ENCODE measurements around the gene SGCB.

Gene SGCB

DNA sequence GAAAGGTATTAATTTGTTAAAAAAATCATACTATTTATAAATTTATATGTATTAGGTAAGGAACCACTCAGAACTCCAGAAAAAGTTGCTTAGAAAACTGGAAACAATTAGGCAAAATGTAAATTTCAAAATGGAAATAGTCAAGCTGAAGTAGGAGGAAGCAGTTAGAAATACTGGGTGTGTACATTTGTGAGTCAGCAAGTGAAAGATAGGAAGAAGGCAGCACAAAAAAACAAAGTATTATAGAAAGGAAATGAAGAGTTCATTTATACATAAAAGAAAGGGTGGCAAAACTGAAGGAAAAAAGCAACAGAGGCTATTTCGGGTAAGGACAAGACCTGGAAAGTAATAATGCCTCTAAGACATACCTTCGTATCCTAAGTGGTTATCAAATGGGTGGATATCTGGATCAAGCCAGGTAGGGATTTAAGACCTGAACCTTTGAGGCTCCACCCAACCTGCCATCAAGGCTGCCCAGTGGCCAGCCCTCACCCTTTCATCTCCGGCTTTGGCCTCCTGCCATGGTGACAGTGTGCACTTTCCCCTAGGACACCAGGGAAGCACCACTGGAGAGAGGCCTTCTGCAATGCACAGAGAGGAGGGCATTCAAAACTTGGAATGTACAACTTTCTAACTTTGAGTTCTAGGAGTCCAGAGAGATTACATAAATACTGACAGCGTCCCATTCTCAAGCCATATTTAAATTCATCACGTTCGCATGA, 18.0 kb downstream of the SGCB start, which contains the start of gene LRRC66:
Gene LRRC66 (minus strand): TSS at position 428 of the 722 bp plus-strand sequence. CDS start 2,750 bp downstream, outside the sequence.
- DNase-seq: no peak

GRCh38 chr4:52017814-52018213, 20.3 kb downstream of the SGCB start:
- no peak for DNase-seq

DNA sequence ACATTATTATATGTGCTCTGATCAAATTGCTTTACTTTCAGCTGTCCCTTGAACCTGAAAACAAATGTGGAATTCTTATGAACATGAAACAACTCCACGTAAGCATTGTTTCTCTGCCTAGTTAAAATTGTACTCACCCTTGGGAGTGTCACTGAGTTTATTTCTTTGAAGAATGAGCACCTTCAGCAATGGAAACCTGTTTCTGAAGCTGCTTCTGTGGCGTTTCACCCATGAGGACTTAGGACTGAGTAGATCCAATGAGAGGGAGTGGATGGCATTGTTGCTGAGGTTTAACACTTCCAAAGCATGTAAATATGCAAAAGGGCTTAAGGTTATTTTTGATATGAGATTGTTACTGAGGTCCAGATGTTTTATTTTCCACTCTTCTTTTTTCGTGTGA, 21.1 kb downstream of the SGCB start:
- DNase-seq: no peak

GRCh38 chr4:52015366-52015765, 22.7 kb downstream of the SGCB start:
- peak in 1 of 2 experiments; percentile 0 for DNase-seq

- DNase-seq: no peak
These were observed 23.2 kb downstream of the SGCB start for GRCh38 chr4:52014903-52015302.

GRCh38 chr4:52012651-52013050, 25.4 kb downstream of the SGCB start:
- no peak for DNase-seq

- no peak for DNase-seq
These were observed 27.1 kb downstream of the SGCB start for GRCh38 chr4:52010986-52011385.

GRCh38 chr4:52006887-52007286, 31.2 kb downstream of the SGCB start:
- no peak for DNase-seq

DNA sequence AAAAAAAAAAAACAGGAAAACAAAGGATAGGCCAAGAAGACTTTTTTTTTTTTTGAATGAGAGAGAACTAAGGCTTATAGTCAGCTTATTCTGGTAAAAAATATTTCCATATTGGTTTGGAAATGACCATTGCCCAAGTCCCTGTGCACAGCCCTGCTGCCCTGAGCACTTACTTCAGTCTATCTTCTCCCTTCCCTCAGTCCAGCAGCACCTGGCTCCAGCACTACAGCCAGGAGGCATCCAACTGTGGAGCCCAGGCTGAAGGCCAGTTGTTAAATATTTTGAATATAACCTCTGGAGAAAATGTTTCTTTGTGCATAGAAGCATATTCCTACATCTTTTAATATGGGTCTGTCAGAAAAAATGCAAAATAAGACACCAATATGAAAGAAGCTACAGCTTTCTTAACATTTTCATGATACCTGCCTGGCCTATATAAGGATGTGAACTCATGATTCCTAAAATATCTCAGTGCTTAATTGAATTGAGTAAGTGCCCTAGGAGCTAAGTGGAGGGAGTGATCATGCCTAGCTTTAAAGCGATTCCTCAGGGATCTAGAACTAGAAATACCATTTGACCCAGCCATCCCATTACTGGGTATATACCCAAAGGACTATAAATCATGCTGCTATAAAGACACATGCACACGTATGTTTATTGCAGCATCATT, 32.4 kb downstream of the SGCB start:
- DNase-seq: no peak

GRCh38 chr4:52004414-52004813, 33.7 kb downstream of the SGCB start:
- DNase-seq: no peak

DNA sequence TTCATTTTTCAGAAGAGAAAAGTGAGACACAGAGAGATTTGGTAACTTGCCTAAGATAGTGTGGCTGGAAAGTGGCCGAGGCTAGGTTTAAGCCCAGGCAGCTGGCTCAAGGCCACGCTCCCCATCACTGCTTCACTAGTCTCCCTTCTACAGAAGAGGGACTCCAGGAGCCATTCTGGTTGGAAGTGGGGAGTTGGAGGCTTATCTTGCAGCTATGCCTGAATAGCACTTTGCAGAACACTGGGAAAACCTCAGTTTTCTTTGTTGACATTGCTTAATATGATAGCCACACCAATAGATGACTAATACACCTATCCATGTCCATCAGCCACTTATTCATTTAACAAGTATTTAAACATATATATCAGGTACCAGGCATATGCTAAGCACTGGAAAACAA, 36.5 kb downstream of the SGCB start:
- no peak for DNase-seq

DNA sequence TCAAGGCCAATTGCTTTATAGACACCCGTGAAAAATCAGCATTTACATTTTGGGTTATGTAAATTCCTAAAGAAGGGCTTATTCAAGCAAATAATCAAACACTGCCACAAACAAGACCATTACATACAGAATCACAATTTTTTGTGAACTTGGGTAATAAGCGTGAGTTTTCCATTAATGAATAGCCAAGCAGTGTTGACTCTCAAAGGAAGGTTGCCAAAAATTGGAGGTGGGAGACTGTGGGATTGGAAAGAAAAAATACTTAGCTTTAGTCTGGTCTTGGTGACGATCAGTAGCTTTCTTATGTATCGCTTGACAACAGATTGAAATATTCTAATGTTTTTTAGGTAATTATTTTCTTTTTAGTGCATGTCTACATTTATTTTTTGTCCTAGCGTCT, 38.8 kb downstream of the SGCB start:
- DNase-seq: no peak

GRCh38 chr4:51998837-51999236, 39.3 kb downstream of the SGCB start:
- DNase-seq: no peak

GRCh38 chr4:51997647-51998046, 40.5 kb downstream of the SGCB start:
- no peak for DNase-seq

DNA sequence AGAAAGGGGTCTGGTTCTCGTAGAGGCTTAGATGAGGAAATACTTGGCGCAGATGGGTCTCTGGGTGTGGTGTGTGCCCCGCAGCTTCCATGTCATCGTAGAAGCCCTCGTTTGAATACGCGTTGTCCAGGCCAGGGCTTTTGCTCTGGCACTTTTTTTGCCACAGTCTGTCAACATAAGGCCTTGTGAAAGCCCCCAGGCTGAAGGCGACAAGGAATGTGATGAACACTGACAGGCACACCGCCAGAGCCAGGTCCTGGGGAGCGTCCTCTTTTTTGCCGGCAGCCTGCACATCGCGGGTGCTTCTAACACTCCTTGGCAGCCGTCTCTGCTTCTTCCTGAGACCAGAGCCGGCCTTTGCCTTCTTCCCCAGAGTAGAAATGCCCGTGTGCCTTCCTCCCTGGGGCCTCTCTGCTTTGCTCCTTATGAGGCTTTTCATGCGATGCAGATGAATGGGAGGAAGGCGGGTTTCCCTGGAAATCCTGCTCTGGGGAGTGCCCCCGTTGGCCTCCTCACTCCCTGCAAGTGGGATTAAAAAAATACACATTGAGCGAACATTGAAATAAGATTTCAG, 42.4 kb downstream of the SGCB start:
- no peak for DNase-seq

Data from NCI-H1930 (cell line).